Heart right ventricle (tissue), 16 donors: ENCODE results near the gene PRKAB2. TPM values are rescaled to one million over a fixed set of nuclear protein-coding genes. Genes with fewer than 3 reads are reported as not detected.

Experiments used
- ATAC-seq, 8 donors: fragments of 200-7000 bp; cut with Tn5 transposase; one replicate each; pipeline ENCODE4 v1.9.1; 2020; ENCODE audit warnings: mild to moderate bottlenecking in 8 of 8, moderate library complexity in 8 of 8, moderate number of reproducible peaks in 1 of 8
- DNase-seq, 2 donors: peaks; one replicate each; pipeline ENCODE4 v3.0.0-alpha.2; 2020
- H3K27ac ChIP-seq, 10 donors: fragments of 200-600 bp; sonication (generic) in 2 of 10; one replicate each; pipeline versions ENCODE4 v1.5.0 to v1.8.0; 2020 to 2022; ENCODE audit warnings: mild to moderate bottlenecking in 3 of 10
- H3K27me3 ChIP-seq, 7 donors: fragments of 200-600 bp; one replicate each; pipeline ENCODE4 v1.8.0; 2021 to 2022; ENCODE audit warnings: mild to moderate bottlenecking in 2 of 7
- H3K36me3 ChIP-seq, 9 donors: fragments of 200-600 bp; sonication (generic) in 1 of 9; one replicate each; pipeline versions ENCODE4 v1.5.0 to v1.8.0; 2020 to 2022; ENCODE audit warnings: mild to moderate bottlenecking in 2 of 9
- H3K4me1 ChIP-seq, 9 donors: fragments of 200-600 bp; sonication (generic) in 1 of 9; one replicate each; pipeline versions ENCODE4 v1.5.0 to v1.8.0; 2020 to 2022; ENCODE audit warnings: mild to moderate bottlenecking in 4 of 9
- H3K4me3 ChIP-seq, 10 donors: fragments of 200-600 bp; sonication (generic) in 2 of 10; one replicate each; pipeline versions ENCODE4 v1.5.0 to v1.8.0; 2020 to 2022; ENCODE audit warnings: mild to moderate bottlenecking in 7 of 10, moderate library complexity in 2 of 10
- H3K9me3 ChIP-seq, 11 donors: fragments of 200-600 bp in 10 of 11; sonication (generic) in 2 of 11; one replicate each; pipeline versions ENCODE4 v1.5.0 to v1.8.0; 2013 to 2022; ENCODE audit warnings: mild to moderate bottlenecking in 2 of 11, control low read depth in 1 of 11, moderate library complexity in 1 of 11
- WGBS, 2 donors: extraction: QIAGEN DNeasy Blood & Tissue Kit; methylation state at CpG; one replicate each; pipeline ENCODE4 v1.1.7; 2013; ENCODE audit warnings: inconsistent platforms in 1 of 2; 5-methylcytosine and 5-hydroxymethylcytosine counted together
- intact Hi-C, 10 donors: fragments of 100-400 bp; cut with DNase I; formaldehyde crosslinking; loops; one replicate each; pipeline versions ENCODE4 v1.11.1 to v1.14.2; 2022
- polyA plus RNA-seq, 2 donors: library from polyadenylated mRNA; stranded (reverse); fragments of 200-250 nt; gene quantifications; one replicate each; pipeline ENCODE4 v1.2.3, GENCODE V29; 2013
- total RNA-seq, 10 donors: library from RNA; stranded (reverse); fragmentation: NEBNext Ultra II Directional in 3 of 10; extraction: Animal tissue kit (Norgen Biotek cat#: 25700) in 3 of 10; gene quantifications; one replicate each; pipeline versions ENCODE4 v1.2.1 to v1.2.4, GENCODE V29; 2021 to 2023
- TF ChIP-seq, protein P1 (sequence below), 9 donors: fragments of 200-600 bp; sonication (generic) in 2 of 9; IDR thresholded peaks; one replicate each; pipeline versions ENCODE4 v1.5.0 to v1.8.0; 2021 to 2022; ENCODE audit warnings: antibody characterized with exemption in 9 of 9, mild to moderate bottlenecking in 5 of 9, moderate library complexity in 1 of 9
- donor health status: Arrhythmogenic right ventricular cardiomyopathy.
- donor health status: ischemic (EF 13 %, LVEDD 7.1; RV severe dilation, severe dysfunction).
- donor health status: healthy with polysubstance abuse.
- donor health status: DM: no; HTN: yes; CAD: no.
- donor health status: DM: no; HTN: no; CAD: no.
- donor health status: ischemic (EF 25% LVEDD 6.9; RV normal size, moderate dysfunction).
- donor health status: ischemic (EF 25% LVEDD 5.7; RV mildly dilated, moderate dysfunction).
- donor health status: healthy.
- donor health status: DM: yes; HTN: yes; CAD: no.
- donor health status: Ischemic cardiomyopathy.
- donor health status: ischemic (EF 35%, LVEDD 5.7; RV mildly dilated, moderate dysfunction).
- donor health status: nonischemic (EF 11% LVEDD 7.7; RV severe dilation, severe dysfunction).
- donor health status: DM: yes; HTN: yes; CAD: no.
- donor health status: PGD.
- donor health status: ischemic (EF 29% LVEDD 5.4; RV normal size, mild dysfunction).
- donor health status: nonischemic (EF 23%, LVEDD 6.1; RV moderate dilation, normal function).

PRKAB2 gene
- total and polyA plus RNA-seq, 12 donors, result 9.1 to 40.2 (median 32.5) TPM

GRCh38 chr1:147207192-147207591, 34.9 kb upstream of the PRKAB2 start:
- Histone ChIP-seq H3K9me3 (no peaks in the 10 kb centered on the region), H3K27me3 (no peaks in the 10 kb centered on the region), H3K4me1 (peaks cover 0 to 5% (median 0%) of the 10 kb centered on the region in 9 donors), H3K4me3 (no peak overlapping the region), H3K27ac (no peak overlapping the region), H3K36me3 (peaks cover 0 to 34% (median 4%) of the 10 kb centered on the region in 9 donors)
- DNase-seq (no peak), ATAC-seq (no peak)
- TF ChIP-seq, protein P1, sequence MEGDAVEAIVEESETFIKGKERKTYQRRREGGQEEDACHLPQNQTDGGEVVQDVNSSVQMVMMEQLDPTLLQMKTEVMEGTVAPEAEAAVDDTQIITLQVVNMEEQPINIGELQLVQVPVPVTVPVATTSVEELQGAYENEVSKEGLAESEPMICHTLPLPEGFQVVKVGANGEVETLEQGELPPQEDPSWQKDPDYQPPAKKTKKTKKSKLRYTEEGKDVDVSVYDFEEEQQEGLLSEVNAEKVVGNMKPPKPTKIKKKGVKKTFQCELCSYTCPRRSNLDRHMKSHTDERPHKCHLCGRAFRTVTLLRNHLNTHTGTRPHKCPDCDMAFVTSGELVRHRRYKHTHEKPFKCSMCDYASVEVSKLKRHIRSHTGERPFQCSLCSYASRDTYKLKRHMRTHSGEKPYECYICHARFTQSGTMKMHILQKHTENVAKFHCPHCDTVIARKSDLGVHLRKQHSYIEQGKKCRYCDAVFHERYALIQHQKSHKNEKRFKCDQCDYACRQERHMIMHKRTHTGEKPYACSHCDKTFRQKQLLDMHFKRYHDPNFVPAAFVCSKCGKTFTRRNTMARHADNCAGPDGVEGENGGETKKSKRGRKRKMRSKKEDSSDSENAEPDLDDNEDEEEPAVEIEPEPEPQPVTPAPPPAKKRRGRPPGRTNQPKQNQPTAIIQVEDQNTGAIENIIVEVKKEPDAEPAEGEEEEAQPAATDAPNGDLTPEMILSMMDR (IDR thresholded peaks at IDR 0.05), result no peak
- 81 to 91% methylated on average over 1 of the region's 1 CpG for WGBS, 2 donors
- intact Hi-C loops, result no loop called here

GRCh38 chr1:147204080-147204479, 31.8 kb upstream of the PRKAB2 start:
- TF ChIP-seq, protein P1 (IDR thresholded peaks at IDR 0.05), result no peak
- intact Hi-C loops, result no loop called here

GRCh38 chr1:147202576-147202975, 30.3 kb upstream of the PRKAB2 start:
- no peaks in the 10 kb centered on the region for H3K27me3 ChIP-seq
- H3K4me3 ChIP-seq, result no peak overlapping the region
- DNase-seq (no peak), ATAC-seq (no peak)
- TF ChIP-seq, protein P1 (IDR thresholded peaks at IDR 0.05), result no peak
- H3K36me3 ChIP-seq, result peaks cover 0 to 17% (median 0%) of the 10 kb centered on the region in 9 donors
- intact Hi-C loops, result no loop called here
- peaks cover 0 to 5% (median 0%) of the 10 kb centered on the region in 9 donors for H3K4me1 ChIP-seq
- H3K27ac ChIP-seq, result no peak overlapping the region
- 68 to 72% methylated on average over 2 of the region's 2 CpGs for WGBS, 2 donors
- H3K9me3 ChIP-seq, result no peaks in the 10 kb centered on the region

More at GRCh38 chr1:147204080-147204479, 31.8 kb upstream of the PRKAB2 start:
- Histone ChIP-seq H3K4me1 (peaks cover 0 to 5% (median 0%) of the 10 kb centered on the region in 9 donors), H3K27ac (no peak overlapping the region), H3K9me3 (no peaks in the 10 kb centered on the region), H3K27me3 (no peaks in the 10 kb centered on the region), H3K36me3 (peaks cover 0 to 27% (median 4%) of the 10 kb centered on the region in 9 donors), H3K4me3 (no peak overlapping the region)
- DNase-seq (no peak), ATAC-seq (no peak)
- 87 to 93% methylated on average over 3 of the region's 3 CpGs for WGBS, 2 donors

- no peak overlapping the region for H3K4me3 ChIP-seq
- intact Hi-C loops, result no loop called here
- H3K27me3 ChIP-seq, result no peaks in the 10 kb centered on the region
- no peaks in the 10 kb centered on the region for H3K9me3 ChIP-seq
- WGBS, 2 donors, result 97 to 100% methylated on average over 1 of the region's 1 CpG
- TF ChIP-seq, protein P1 (IDR thresholded peaks at IDR 0.05), result no peak
- no peak for ATAC-seq
- H3K4me1 ChIP-seq, result peaks cover 0 to 5% (median 0%) of the 10 kb centered on the region in 9 donors
- no peak overlapping the region for H3K27ac ChIP-seq
- peaks cover 0 to 17% (median 0%) of the 10 kb centered on the region in 9 donors for H3K36me3 ChIP-seq
- DNase-seq, result no peak
Measured at GRCh38 chr1:147201786-147202185, 29.5 kb upstream of the PRKAB2 start.
